Tibial artery (tissue), 4 donors: ENCODE measurements around the gene SSPN.
A peak's percentile ranks its signal among the peaks of the same experiment; 100 is the strongest.

ENCODE experiments used
- DNase-seq, 2 donors: peaks; one replicate each; pipeline ENCODE4 v3.0.0-alpha.2; 2019
- H3K27ac ChIP-seq, 2 donors: fragments of 200-600 bp; sonication (generic) in 1 of 2; 1 replicate in 1 of 2; 2 replicates in 1 of 2; pipeline ENCODE4 v1.5.1; 2018 to 2019; ENCODE audit warnings: mild to moderate bottlenecking in 1 of 2
- H3K27me3 ChIP-seq, 2 donors: fragments of 200-600 bp; sonication (generic) in 1 of 2; one replicate each; pipeline versions ENCODE4 v1.5.1 to v1.6.0; 2016 to 2019
- H3K36me3 ChIP-seq, 3 donors: fragments of 200-600 bp; sonication (generic) in 2 of 3; one replicate each; pipeline ENCODE4 v1.5.1; 2016 to 2019; ENCODE audit warnings: mild to moderate bottlenecking in 2 of 3
- H3K4me1 ChIP-seq, 4 donors: fragments of 200-600 bp; sonication (generic) in 2 of 4; 1 replicate in 3 of 4; 2 replicates in 1 of 4; pipeline ENCODE4 v1.5.1; 2016 to 2019
- H3K4me3 ChIP-seq, 2 donors: fragments of 200-600 bp; sonication (generic) in 1 of 2; 1 replicate in 1 of 2; 2 replicates in 1 of 2; pipeline ENCODE4 v1.5.1; 2018 to 2019; ENCODE audit warnings: mild to moderate bottlenecking in 2 of 2
- H3K9me3 ChIP-seq, 3 donors: fragments of 200-600 bp; sonication (generic) in 1 of 3; one replicate each; pipeline ENCODE4 v1.5.1; 2016 to 2019
- CTCF ChIP-seq, 2 experiments: fragments of 200-600 bp in 1 of 2; fragments of 450-650 bp in 1 of 2; IDR thresholded peaks; one replicate each; pipeline ENCODE4 v1.5.1; 2017 to 2019; ENCODE audit warnings: antibody characterized with exemption in 2 of 2, mild to moderate bottlenecking in 1 of 2, moderate library complexity in 1 of 2
- intact Hi-C: fragments of 100-400 bp; cut with DNase I; formaldehyde crosslinking; loops from one replicate; pipeline ENCODE4 v1.15.0; 2023; ENCODE audit warnings: low total_unique reads

SSPN gene

GRCh38 chr12:26268841-26269561, 73.6 kb downstream of the SSPN start:
- TF ChIP-seq CTCF (IDR thresholded peaks at IDR 0.05), result no peak
- intact Hi-C loops, result no loop called here
- Histone ChIP-seq H3K27ac (no peak overlapping the region), H3K9me3 (no peaks in the 10 kb centered on the region), H3K27me3 (no peaks in the 10 kb centered on the region), H3K4me1 (peaks cover 0 to 29% (median 27%) of the 10 kb centered on the region in 4 donors), H3K36me3 (no peaks in the 10 kb centered on the region), H3K4me3 (no peak overlapping the region)
- no peak for DNase-seq

- no peak overlapping the region for H3K4me3 ChIP-seq
- no peak for DNase-seq
- intact Hi-C loops, result loop anchor here (5.0 kb wide), 2 partner anchors 72 to 147 kb away; partner anchors contain the start of gene SSPN
- no peak for TF ChIP-seq CTCF (IDR thresholded peaks at IDR 0.05)
- no peaks in the 10 kb centered on the region for H3K27me3 ChIP-seq
- H3K27ac ChIP-seq, result no peak overlapping the region
- no peaks in the 10 kb centered on the region for H3K36me3 ChIP-seq
- H3K4me1 ChIP-seq, result peaks cover 0 to 36% (median 33%) of the 10 kb centered on the region in 4 donors
- no peaks in the 10 kb centered on the region for H3K9me3 ChIP-seq
Measured at GRCh38 chr12:26269562-26270284, 74.3 kb downstream of the SSPN start.

DNA sequence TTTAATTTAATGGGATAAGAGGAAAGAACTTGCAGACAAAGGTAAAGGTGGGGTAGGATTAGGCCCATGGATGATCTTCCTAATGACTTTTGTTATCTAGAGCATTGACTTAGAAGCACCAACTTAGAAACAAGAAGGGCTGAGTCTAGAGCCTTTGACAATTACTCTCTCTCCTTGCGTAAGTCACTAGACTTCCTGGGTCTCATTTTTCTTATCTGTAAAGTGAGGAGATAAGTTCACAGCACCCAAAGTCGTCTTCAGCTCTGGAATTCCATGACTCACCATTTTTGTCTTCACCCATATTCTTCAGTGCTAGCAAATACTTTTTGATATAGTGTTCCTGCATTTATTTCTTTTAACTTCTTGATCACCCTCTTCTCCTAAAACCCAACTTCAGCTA, 75.7 kb downstream of the SSPN start:
- Histone ChIP-seq H3K27ac (no peak overlapping the region), H3K4me3 (no peak overlapping the region), H3K4me1 (peaks cover 0 to 43% (median 37%) of the 10 kb centered on the region in 4 donors), H3K9me3 (no peaks in the 10 kb centered on the region), H3K27me3 (no peaks in the 10 kb centered on the region), H3K36me3 (no peaks in the 10 kb centered on the region)
- intact Hi-C loops, result loop anchor here (5.0 kb wide), 2 partner anchors 74 to 149 kb away; partner anchors contain the start of gene SSPN
- no peak for DNase-seq
- TF ChIP-seq CTCF (IDR thresholded peaks at IDR 0.05), result no peak

DNA sequence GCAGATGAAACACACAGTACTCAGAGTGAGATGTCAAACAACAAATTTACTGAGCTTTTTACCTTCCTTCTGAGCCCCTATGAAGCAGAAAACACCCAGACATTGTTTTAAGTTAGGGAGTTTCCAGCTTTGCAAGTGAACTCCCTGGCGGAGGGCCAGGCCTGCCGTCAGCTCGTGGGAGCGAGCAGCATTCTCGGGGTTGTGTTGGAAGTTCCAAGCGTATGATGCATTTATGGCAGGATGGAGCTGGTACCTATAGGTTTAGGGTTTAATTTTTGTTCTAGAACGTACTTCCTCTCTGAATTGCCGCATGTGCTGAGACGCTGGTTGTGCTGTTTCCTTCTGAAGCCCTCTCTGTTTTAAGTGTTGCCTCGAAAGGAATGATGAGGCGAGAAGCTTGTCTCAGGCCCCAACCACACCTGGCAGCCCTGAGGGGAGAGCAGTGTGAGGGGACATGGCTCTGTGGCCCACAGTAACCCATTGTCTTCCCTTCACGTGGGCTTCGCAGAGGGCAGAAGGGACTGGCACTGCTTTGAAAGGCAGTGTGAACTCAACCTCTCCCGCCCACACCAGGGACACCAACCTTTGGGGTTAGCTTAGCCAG, 76.6 kb downstream of the SSPN start:
- peaks cover 0 to 43% (median 37%) of the 10 kb centered on the region in 4 donors for H3K4me1 ChIP-seq

More for the DNA sequence above, 76.6 kb downstream of the SSPN start:
- Histone ChIP-seq H3K27me3 (no peaks in the 10 kb centered on the region), H3K27ac (peak overlapping the region in 1 of 2 donors; percentile 19), H3K4me3 (no peak overlapping the region), H3K9me3 (no peaks in the 10 kb centered on the region), H3K36me3 (no peaks in the 10 kb centered on the region)
- peak; percentile 75 to 83 for DNase-seq
- no peak for TF ChIP-seq CTCF (IDR thresholded peaks at IDR 0.05)
- intact Hi-C loops, result loop anchor here (5.0 kb wide), 2 partner anchors 75 to 150 kb away; partner anchors contain the start of gene SSPN
